Measurements from ENCODE around the gene ATP6V1G1.

- TF ChIP-seq CTCF (IDR thresholded peaks at IDR 0.05) (no peak), POLR2A (IDR thresholded peaks at IDR 0.05) (no peak)
Measured at GRCh38 chr9:114631166-114631565, 43.6 kb downstream of the ATP6V1G1 start.
